ENCODE data around the gene JPT2. TPM values are rescaled to one million over a fixed set of nuclear protein-coding genes. Genes with fewer than 3 reads are reported as not detected.

JPT2 gene
- total RNA-seq = 79.3 TPM

DNA sequence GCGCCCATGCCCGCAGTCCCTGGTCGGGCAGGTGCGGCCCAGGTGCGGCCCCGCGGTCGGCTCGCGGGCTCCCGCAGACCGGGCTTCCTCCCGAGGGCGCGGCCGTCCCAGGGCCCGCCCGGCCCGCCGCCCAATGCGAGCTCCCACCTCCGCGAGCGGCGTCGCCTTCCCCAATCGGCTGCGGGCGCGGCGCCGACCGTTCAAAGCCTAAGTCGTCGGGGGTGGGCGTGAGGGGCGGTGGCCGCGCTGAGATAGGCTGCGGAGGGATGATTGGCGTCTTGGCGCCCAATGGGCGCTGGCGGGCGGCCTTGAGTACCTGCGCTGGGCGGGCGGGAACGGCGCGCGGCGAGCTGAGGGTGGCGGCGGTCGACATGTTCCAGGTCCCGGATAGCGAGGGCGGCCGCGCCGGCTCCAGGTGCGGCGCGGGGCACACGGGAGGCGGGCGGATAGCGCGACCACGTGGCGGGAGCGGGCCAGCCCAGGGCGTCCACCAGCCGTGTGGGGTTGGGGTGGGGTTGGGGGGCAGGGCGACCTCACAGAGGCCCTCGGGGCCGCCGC lies at the start of gene JPT2:
TSS of gene JPT2 (plus strand) at position 338 of the 558 bp plus-strand sequence. CDS start at position 372, 34 bp downstream.
- ATAC-seq = peak; percentile 97

DNA sequence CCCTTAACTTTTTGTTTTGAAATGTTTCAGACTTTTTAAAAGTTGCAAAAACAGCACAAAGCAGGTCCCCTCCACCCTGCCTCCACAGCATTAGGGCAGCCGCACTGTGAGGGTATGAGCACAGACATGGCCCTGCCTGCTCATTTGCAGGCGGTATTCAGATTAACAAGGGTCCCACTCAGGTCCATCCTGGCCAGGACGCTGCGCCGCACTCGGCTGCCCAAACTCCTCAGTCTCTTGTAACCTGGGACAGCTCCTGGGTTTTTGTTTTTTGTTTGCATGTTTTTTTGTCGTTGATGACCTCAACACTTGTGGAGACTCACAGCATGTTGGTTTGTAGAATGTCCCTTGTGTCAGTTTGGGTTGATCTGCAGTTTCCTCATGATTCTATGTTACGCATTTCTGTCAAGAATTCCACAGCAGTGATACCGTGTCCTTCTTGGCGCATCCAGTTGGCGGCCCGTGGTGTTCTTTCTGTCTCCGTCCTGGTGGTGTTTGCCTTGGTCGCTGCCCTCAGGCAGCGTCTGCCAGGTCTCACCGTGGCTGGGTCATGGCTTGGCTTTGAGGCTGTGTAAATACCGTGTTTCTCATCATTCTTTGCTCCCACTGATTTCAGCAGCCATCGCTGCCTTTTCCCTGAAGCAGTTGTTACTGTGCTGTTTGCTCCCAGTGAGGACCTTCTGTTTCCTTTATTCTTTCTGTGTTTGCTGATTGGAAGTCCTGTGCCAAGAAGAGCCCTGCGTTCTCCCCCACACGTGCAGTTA lies 47.4 kb upstream of the JPT2 start:
- no peak for ATAC-seq

DNA sequence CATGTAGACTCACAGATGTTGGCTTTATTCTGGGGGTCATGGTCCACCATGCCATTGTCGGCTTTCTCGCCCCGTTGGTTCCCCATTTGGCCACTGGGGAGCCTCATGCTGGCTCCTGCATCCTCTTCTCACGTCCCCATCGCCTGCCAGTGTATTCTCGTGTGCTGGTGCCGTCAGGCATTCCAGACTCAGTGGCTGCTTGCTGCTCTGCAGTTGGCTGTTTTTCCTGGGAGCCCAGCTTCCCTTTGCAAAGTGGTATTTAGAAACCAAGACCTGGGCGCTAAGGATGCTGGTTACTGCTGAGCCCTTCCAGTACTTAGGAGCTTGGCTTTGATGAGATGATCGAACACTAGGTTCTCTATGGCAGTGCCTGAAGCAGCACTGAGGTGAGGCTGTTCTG lies 46.8 kb upstream of the JPT2 start:
- no peak for ATAC-seq

- no peak for ATAC-seq
Observed at GRCh38 chr16:1631931-1632637, 46.0 kb upstream of the JPT2 start.

DNA sequence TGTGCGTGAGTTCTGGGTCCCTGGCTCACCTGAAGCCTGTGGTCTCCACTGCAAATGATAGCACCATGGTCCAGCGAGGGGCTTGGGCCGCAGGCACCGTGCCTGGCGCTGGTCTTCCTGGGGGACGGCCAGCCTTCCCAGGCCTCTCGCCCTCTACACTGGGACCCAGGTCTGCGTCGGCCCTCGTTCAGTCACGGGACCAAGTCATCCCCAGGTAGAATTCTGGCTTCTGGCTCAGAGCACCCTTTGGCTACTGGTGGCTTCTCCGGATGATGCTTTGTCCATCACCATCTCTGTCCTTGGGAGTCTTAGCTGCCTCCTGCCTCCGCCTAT lies 45.5 kb upstream of the JPT2 start:
- ATAC-seq = no peak

- ATAC-seq = no peak
Observed at GRCh38 chr16:1633310-1633709, 44.8 kb upstream of the JPT2 start.

- no peak for ATAC-seq
Observed at GRCh38 chr16:1634541-1634940, 43.5 kb upstream of the JPT2 start.

DNA sequence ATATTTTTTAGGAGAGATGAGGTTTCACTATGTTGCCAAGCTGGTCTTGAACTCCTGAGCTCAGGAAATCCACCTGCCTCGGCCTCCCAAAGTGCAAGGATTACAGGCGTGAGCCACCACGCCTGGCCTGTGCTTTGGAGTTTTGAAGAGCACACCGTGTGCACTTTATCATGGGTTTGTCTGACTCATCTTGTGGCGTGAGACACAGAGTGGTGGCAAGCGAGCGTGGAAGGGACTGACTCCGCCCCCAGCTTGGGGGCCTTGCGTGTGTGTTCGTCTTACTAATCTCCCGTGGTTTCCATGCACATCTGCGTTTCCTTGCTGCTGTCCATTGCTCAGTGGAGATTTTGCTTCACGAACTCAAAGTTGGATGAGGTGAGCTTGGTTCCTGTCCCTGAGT lies 43.0 kb upstream of the JPT2 start:
- no peak for ATAC-seq

GRCh38 chr16:1637526-1637925 lies 40.6 kb upstream of the JPT2 start:
- no peak for ATAC-seq

DNA sequence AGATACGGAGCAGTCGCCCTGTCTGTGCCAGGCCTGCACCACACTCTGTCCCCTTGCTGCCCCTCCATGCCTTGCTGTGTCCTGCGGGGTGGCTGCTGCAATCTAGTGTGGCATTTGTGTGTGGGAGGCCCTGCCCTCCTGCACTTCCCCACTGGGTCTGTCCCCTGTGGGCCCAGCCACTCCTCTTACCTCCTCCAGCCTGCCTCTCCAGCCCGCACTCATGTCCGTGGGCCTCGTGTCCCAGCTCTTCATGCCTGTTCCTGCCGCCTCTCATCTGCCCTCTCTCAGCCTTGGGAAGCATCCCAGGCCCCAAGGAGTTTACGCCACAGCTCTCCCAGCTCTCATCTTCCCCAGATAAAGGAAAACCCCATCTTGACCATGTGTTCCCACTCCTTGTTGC lies 39.3 kb upstream of the JPT2 start:
- no peak for ATAC-seq

GRCh38 chr16:1639282-1639681 lies 38.8 kb upstream of the JPT2 start:
- no peak for ATAC-seq

GRCh38 chr16:1639860-1640259 lies 38.2 kb upstream of the JPT2 start:
- ATAC-seq = no peak

DNA sequence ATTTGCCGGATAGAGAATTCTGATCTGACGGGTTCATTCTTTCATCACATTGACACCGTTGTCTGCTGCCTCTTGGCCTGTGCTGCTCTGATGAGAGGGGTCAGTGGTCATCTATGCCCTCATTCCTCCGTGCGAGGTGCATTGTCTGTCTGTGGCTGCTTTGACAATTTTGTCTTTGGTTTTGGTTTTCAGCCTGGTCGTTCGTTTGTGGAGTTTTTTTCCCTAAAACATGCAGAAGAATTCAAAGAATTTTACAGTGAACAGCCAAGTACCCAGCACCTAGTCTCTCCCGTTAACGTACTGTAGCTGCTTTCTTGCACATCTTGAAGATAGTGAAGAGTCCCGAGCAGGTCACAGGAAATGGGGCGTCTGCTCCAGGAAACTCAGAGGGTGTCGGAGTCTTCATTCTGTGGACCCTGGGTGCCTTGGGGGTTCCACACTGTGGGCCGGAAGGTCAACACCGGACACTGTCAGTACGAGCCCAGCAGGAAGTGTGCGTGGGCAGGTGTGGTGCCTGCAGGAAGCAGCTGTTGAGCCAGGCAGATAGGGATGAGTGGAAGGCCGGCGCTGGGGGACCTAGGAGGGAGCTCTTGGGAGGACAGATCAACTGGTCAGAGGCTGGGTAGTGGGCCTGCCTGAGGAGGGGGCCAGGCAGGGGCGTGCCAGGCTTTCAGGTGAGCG lies 37.7 kb upstream of the JPT2 start:
- ATAC-seq = no peak

GRCh38 chr16:1641261-1641660 lies 36.8 kb upstream of the JPT2 start:
- ATAC-seq = no peak

GRCh38 chr16:1642148-1642547 lies 35.9 kb upstream of the JPT2 start:
- no peak for ATAC-seq

GRCh38 chr16:1642753-1643152 lies 35.3 kb upstream of the JPT2 start:
- no peak for ATAC-seq

DNA sequence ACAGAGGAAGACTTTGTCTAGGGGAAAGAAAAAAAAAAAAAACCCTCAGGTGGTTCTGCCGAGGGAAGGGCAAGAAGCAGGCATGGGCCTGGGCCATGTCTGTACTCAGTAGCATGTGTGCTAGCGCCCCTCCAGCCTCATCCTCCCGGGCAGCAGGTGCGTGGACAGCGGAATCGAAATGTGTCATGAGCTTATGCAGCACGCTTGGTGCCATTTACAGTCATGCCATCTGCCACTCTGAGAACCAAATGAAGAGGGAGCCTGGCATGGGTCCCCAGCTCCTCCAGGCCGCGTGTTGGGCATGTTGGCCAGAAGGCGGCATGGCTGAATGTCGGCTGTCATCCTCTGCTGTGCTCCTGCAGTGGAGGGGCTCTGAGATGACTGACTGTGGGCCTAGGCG lies 34.6 kb upstream of the JPT2 start:
- no peak for ATAC-seq

DNA sequence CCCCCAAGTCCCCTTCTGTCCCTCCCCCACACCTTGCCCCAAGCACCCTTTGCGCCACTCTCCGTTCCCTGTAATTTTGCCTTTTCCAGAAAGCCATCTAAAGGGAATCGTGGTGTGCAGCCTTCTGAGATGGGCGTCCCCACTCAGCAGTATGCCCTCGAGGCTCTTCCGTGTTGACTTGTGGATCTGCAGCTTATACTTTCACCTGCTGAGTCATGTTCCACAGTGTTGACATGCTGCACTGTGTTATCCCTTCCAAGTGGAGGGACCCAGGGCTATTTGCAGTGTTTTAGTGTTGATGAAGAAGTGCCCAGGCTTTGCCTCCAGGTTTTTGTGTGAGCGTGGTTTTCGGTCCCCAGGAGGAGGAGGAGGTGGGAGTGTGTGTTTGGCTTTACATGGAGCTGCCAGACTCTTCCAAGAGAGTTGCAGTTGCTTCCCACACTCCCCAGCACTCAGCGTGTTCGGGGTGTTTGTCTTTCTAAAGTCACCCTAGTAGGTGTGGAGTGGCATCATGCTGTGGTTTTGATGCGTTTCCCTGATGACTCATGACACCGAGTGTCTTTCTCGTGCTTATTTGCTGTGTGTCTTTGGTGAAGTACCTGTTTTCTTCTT lies 32.1 kb upstream of the JPT2 start:
- ATAC-seq = peak; percentile 90

GRCh38 chr16:1647856-1648255 lies 30.2 kb upstream of the JPT2 start:
- ATAC-seq = no peak

GRCh38 chr16:1650131-1650530 lies 27.9 kb upstream of the JPT2 start:
- ATAC-seq = no peak

DNA sequence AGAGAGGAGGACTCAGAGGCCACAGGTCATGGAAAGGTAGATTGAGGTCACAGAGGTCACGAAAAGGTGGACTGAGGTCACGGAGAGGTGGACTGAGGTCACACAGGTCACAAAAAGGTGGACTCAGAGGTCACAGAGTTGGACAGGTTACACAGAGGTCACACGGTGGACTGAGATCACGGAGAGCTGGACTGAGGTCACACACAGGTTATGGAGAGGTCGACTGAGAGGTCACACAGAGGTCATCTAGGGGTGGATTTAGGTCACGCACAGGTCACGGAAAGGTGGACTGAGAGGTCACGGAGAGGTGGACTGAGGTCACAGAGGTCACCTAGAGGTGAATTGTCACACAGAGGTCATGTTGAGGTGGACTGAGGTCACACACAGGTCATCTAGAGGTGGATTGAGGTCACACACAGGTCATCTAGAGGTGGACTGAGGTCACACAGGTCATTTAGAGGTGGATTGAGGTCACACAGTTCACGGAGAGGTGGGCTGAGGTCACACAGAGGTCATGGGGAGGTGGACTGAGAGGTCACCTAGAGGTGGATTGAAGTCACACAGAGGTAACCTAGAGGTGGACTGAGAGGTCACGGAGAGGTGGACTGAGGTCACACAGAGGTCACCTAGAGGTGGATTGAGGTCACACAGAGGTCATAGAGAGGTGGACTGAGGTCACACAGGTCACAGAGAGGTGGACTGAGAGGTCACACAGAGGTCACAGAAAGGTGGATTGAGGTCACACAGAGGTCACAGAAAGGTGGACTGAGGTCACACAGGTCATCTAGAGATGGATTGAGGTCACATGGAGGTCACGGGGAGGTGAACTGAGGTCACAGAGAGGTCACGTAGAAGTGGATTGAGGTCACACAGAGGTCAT lies 26.7 kb upstream of the JPT2 start:
- ATAC-seq = peak; percentile 4

- ATAC-seq = peak; percentile 4
Observed at GRCh38 chr16:1651974-1652312, 26.1 kb upstream of the JPT2 start.

Measured in esophagus mucosa (tissue), 1 donor.